Measurements from ENCODE around the gene ASXL1. TPM values are rescaled to one million over a fixed set of nuclear protein-coding genes. Genes with fewer than 3 reads are reported as not detected.
A peak's percentile ranks its signal among the peaks of the same experiment; 100 is the strongest.

The ASXL1 gene
- total RNA-seq, 4 donors from 2014 or later, result 69.2 to 139 (median 104) TPM

GRCh38 chr20:32483351-32484224 lies 125.5 kb downstream of the ASXL1 start:
- TF ChIP-seq CTCF (IDR thresholded peaks at IDR 0.05), result no peak
- DNase-seq (ENCODE audit: low spot score), result no peak
- ATAC-seq (ENCODE audit: low FRiP score), result peak; percentile 51

- no peak for TF ChIP-seq CTCF (IDR thresholded peaks at IDR 0.05)
- ATAC-seq (ENCODE audit: low FRiP score), result peak; percentile 29
- no peak for DNase-seq (ENCODE audit: low spot score)
Measured at GRCh38 chr20:32484225-32484957, 126.3 kb downstream of the ASXL1 start.

DNA sequence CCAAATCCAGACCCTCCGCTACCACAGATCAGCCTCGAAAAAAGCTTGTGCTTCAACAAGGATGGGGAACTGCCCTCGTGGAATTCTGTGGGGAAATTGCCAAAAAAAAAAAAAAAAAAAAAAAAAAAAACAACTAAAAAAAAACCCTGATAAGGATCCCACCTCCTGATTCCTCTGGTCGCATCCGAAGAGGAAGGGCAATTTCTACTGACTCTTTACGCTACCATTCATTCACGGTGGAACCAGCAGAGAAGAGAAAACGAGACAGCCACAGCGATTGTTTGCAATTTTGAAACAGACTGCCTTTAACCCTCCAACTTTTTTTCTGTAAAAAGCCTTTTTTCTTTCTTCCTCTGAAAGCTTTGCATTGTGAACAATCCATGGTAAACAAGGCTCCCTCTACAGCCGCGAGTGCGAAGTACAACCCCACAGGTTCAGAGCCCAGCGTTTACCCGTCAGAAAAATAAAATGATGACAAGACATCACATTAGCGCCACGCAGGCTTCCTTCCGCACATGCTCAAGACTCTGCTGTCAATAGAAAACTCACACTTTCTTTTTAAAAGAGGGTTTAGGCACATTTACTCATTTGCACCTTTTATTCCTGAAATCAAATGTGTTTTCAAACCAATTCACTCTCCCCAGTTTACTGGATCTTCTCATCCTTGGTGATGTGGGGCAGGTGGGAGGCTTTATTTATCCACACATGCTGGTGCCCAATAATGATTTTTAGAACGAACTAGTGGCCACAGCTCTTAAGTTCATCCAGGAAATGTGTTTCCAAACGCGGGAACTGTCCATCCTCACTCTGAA lies 127.0 kb downstream of the ASXL1 start:
- peak in 1 of 3 donors; percentile 50 for TF ChIP-seq CTCF (IDR thresholded peaks at IDR 0.05)
- ATAC-seq (ENCODE audit: low FRiP score) (peak; percentile 52), DNase-seq (ENCODE audit: low spot score) (peak; percentile 77)

- DNase-seq (ENCODE audit: low spot score) (no peak), ATAC-seq (ENCODE audit: low FRiP score) (no peak)
- no peak for TF ChIP-seq CTCF (IDR thresholded peaks at IDR 0.05)
Measured at GRCh38 chr20:32485770-32486478, 127.8 kb downstream of the ASXL1 start.

DNA sequence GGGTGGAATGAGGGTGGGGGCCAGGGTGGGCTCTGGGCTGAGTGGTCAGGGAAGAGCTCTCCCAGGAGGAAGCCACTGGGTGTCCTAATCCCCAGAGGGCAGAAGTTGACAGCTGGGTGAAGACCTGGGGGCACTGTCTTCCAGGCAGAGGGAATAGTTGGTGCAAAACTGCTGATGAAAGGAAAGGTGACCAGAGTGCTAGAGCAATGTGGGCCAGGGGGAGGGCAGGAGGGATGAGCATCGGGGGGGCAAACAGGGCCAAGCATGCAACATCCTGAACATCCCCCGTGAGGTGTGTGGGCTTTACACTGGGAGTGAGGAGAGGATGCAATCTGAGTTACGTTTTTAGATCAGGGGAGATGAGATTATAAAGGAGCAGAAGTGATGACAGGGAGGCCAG lies 129.2 kb downstream of the ASXL1 start:
- ATAC-seq (ENCODE audit: low FRiP score) (no peak), DNase-seq (ENCODE audit: low spot score) (no peak)
- no peak for TF ChIP-seq CTCF (IDR thresholded peaks at IDR 0.05)

DNA sequence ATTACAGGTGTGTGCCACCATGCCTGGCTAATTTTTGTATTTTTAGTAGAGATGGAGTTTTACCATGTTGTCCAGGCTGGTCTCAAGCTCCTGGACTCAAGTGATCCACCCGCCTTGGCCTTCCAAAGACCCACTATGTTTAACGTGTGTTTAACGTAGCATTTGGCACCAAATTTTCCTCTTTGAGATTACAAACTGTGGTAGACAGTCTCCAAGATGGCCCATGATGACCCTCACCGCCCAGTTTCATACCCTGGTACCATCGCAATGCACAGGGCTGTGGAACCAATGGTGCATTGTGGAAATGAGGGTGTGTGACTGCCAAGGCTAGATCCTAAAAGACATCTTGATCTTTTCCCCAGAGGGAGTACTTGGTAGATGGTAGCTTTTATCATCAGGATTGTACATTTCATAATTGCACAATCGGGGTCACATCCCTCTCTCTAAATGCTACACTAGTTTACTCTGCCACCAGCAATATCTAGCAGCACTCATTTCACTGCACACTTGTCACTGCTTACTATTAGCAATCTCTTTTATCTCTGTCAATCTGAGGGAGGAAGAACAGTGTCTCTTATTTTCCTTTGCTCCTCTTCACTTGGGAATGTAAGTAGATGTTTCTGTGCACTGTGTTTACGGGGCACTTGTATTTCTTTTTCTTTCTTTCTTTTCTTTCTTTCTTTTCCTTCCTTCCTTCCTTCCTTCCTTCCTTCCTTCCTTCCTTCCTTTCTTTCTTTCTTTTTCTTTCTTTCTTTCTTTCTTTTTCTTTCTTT lies 130.1 kb downstream of the ASXL1 start:
- no peak for TF ChIP-seq CTCF (IDR thresholded peaks at IDR 0.05)
- DNase-seq (ENCODE audit: low spot score), result no peak
- ATAC-seq (ENCODE audit: low FRiP score), result no peak

Data from omental fat pad (tissue), 4 donors.